GM23248 (cell line): Measurements from ENCODE around the gene CATSPER4.
"Not testable (repeated sequence)": the region's sequence is repeated elsewhere in the genome, so short reads cannot be mapped to it uniquely, and the experiment has no call there.

Source experiments
- EZH2 ChIP-seq: fragments of 200-600 bp; sonication (generic); IDR thresholded peaks from 2 replicates; pipeline ENCODE4 v1.6.1; 2018; ENCODE audit warnings: antibody characterized with exemption, mild to moderate bottlenecking; ENCODE audit not compliant: insufficient read depth, poor library complexity, severe bottlenecking
- EZH2phosphoT487 ChIP-seq: fragments of 200-600 bp; sonication (generic); IDR thresholded peaks from 2 replicates; pipeline ENCODE4 v1.6.1; 2018; ENCODE audit warnings: antibody characterized with exemption, moderate library complexity, mild to moderate bottlenecking, low read depth; ENCODE audit not compliant: insufficient read depth

DNA sequence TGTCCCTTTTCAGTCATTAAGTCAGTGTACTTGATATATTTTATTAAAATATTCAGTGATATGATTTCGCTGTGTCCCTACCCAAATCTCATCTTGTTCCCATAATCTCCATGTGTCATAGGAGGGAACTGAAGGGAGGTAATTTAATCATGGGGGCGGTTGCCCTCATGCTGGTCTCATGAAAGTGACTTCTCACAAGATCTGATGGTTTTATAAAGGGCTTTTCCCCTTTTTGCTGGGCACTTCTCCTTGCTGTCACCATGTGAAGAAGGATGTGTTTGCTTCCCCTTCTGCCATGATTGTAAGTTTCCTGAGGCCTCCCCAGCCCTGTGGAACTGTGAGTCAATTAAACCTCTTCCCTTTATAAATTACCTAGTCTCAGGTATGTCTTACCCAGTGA lies 40.3 kb downstream of the CATSPER4 start:
- TF ChIP-seq EZH2, EZH2phosphoT487: not testable (repeated sequence)
